ENCODE data around the gene FNBP1.

DNA sequence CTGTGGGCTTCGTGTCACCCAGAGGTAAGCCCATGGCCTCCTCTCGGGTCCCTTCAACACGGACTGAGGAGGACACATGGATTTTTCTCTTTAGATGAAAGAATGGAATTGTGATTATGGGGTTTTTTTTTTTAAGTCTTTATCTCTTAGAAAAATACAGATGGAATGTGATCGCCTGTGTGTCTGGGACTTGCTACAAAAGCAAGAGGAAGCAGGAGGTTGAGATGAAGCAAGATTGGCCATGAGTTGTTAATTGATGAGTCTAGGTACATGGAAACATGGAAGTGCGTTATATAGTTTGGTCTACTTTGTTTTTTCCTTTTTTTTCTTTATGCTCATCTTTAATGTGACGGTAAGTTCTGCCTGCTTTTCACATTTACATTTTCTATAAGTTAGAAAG, 193.1 kb downstream of the FNBP1 start:
- TF ChIP-seq SUZ12 (IDR thresholded peaks at IDR 0.05; ENCODE audit: extremely low read depth, insufficient read depth, insufficient read length), result no peak
- no peak for TF ChIP-seq YY1 (IDR thresholded peaks at IDR 0.05; ENCODE audit: insufficient read depth, insufficient read length)
